Neuronal stem cell (in vitro differentiated cells): Measurements from ENCODE around the gene ALG9.

Experiments used
- DNase-seq: peaks from one replicate; pipeline ENCODE4 v3.0.0-alpha.2; 2013; ENCODE audit warnings: low spot score
- H2AFZ ChIP-seq: one replicate; pipeline ENCODE4 v1.6.1; 2013; ENCODE audit warnings: mild to moderate bottlenecking, low read length, inconsistent platforms
- H2AK5ac ChIP-seq: 2 replicates; pipeline ENCODE4 v1.6.1; 2013; ENCODE audit warnings: low read depth, mild to moderate bottlenecking, inconsistent platforms, low read length, moderate library complexity, mixed read lengths
- H2BK120ac ChIP-seq: 2 replicates; pipeline ENCODE4 v1.6.1; 2013; ENCODE audit warnings: low read depth, mild to moderate bottlenecking, inconsistent platforms, low read length, moderate library complexity, mixed read lengths
- H2BK12ac ChIP-seq: one replicate; pipeline ENCODE4 v1.6.1; 2013; ENCODE audit warnings: low read length, inconsistent platforms
- H2BK15ac ChIP-seq: 2 replicates; pipeline ENCODE4 v1.6.1; 2013; ENCODE audit warnings: mild to moderate bottlenecking, low read length, inconsistent platforms, mixed read lengths
- H2BK5ac ChIP-seq: one replicate; pipeline ENCODE4 v1.6.1; 2013; ENCODE audit warnings: inconsistent platforms, mild to moderate bottlenecking, low read length, moderate library complexity
- H3K14ac ChIP-seq: one replicate; pipeline ENCODE4 v1.6.1; 2013; ENCODE audit warnings: low read length, inconsistent platforms
- H3K18ac ChIP-seq: 2 replicates; pipeline ENCODE4 v1.6.1; 2013; ENCODE audit warnings: low read length, inconsistent platforms
- H3K23ac ChIP-seq: 2 replicates; pipeline ENCODE4 v1.6.1; 2013; ENCODE audit warnings: low read depth, mild to moderate bottlenecking, mixed read lengths, low read length, inconsistent platforms; ENCODE audit not compliant: poor library complexity
- H3K27ac ChIP-seq: replicated peaks from 3 replicates; pipeline ENCODE4 v1.5.1; 2013; ENCODE audit warnings: low read length, inconsistent platforms
- H3K27me3 ChIP-seq, 3 experiments: 2 replicates each; pipeline ENCODE4 v1.6.1; 2013; ENCODE audit warnings: low read length in 3 of 3, mild to moderate bottlenecking in 2 of 3, inconsistent platforms in 1 of 3, low read depth in 1 of 3, mixed read lengths in 1 of 3, moderate library complexity in 1 of 3; ENCODE audit not compliant: control insufficient read depth in 3 of 3, insufficient read depth in 3 of 3
- H3K36me3 ChIP-seq, 2 donors: replicated peaks in 1 of 2; 2 replicates each; pipeline ENCODE4 v1.6.1; 2013; ENCODE audit warnings: low read length in 2 of 2; ENCODE audit not compliant: control insufficient read depth in 2 of 2, insufficient read depth in 2 of 2
- H3K4ac ChIP-seq: 2 replicates; pipeline ENCODE4 v1.6.1; 2013; ENCODE audit warnings: inconsistent platforms, mild to moderate bottlenecking, low read length, moderate library complexity
- H3K4me1 ChIP-seq, 2 donors: 1 replicate in 1 of 2; 2 replicates in 1 of 2; pipeline ENCODE4 v1.6.1; 2013; ENCODE audit warnings: low read length in 2 of 2, low read depth in 1 of 2; ENCODE audit not compliant: control insufficient read depth in 2 of 2, insufficient read depth in 1 of 2
- H3K4me2 ChIP-seq: one replicate; pipeline ENCODE4 v1.6.1; 2013; ENCODE audit warnings: mild to moderate bottlenecking, low read length, inconsistent platforms; ENCODE audit not compliant: insufficient read depth, poor library complexity, severe bottlenecking
- H3K4me3 ChIP-seq, 2 donors: 2 replicates each; pipeline ENCODE4 v1.5.1; 2013; ENCODE audit warnings: low read length in 2 of 2, mild to moderate bottlenecking in 2 of 2, inconsistent platforms in 1 of 2, moderate library complexity in 1 of 2
- H3K79me1 ChIP-seq: one replicate; pipeline ENCODE4 v1.6.1; 2013; ENCODE audit warnings: low read depth, mild to moderate bottlenecking, inconsistent platforms, low read length, moderate library complexity
- H3K9ac ChIP-seq: one replicate; pipeline ENCODE4 v1.6.1; 2013; ENCODE audit warnings: mild to moderate bottlenecking, low read depth, low read length, inconsistent platforms; ENCODE audit not compliant: poor library complexity
- H3K9me3 ChIP-seq, 2 donors: replicated peaks in 1 of 2; 2 replicates each; pipeline versions ENCODE3 to v1.6.1; 2013; ENCODE audit warnings: low read length in 2 of 2, mild to moderate bottlenecking in 2 of 2, inconsistent platforms in 1 of 2, low read depth in 1 of 2, mixed read lengths in 1 of 2, moderate library complexity in 1 of 2; ENCODE audit not compliant: control insufficient read depth in 2 of 2, insufficient read depth in 1 of 2
- H4K8ac ChIP-seq: one replicate; pipeline ENCODE4 v1.6.1; 2013; ENCODE audit warnings: low read depth, mild to moderate bottlenecking, inconsistent platforms, low read length, moderate library complexity
- H4K91ac ChIP-seq: one replicate; pipeline ENCODE4 v1.6.1; 2013; ENCODE audit warnings: low read length, low read depth, mild to moderate bottlenecking, inconsistent platforms; ENCODE audit not compliant: poor library complexity
- WGBS, 2 donors: extraction: QIAGEN DNeasy Blood & Tissue Kit; methylation state at CpG; one replicate each; pipeline ENCODE4 v1.1.7; 2013; ENCODE audit warnings: missing lambda C conversion rate in 2 of 2, mixed read lengths in 1 of 2; ENCODE audit not compliant: insufficient read length in 2 of 2, insufficient replicate concordance in 1 of 2; ENCODE audit errors: extremely low coverage in 2 of 2; 5-methylcytosine and 5-hydroxymethylcytosine counted together

ALG9 gene

GRCh38 chr11:111913031-111913861 lies 41.9 kb upstream of the ALG9 start:
- H3K9me3 ChIP-seq: no peaks in the 10 kb centered on the region
- H2BK120ac ChIP-seq: no peak overlapping the region
- H3K79me1 ChIP-seq: no peaks in the 10 kb centered on the region
- peak overlapping the region; percentile 5 for H3K18ac ChIP-seq
- peak overlapping the region; percentile 4 for H3K23ac ChIP-seq
- H4K8ac ChIP-seq: no peak overlapping the region
- DNase-seq: no peak
- no peak overlapping the region for H3K27ac ChIP-seq
- no peak overlapping the region for H3K9ac ChIP-seq
- H2AK5ac ChIP-seq: peak overlapping the region; percentile 33
- peak overlapping the region; percentile 40 for H2BK15ac ChIP-seq
- H4K91ac ChIP-seq: no peak overlapping the region
- no peaks in the 10 kb centered on the region for H3K36me3 ChIP-seq
- H2BK12ac ChIP-seq: no peak overlapping the region
- no CpG with 5 or more reads among the region's 24 CpGs for WGBS, 2 donors
- no peak overlapping the region for H3K14ac ChIP-seq
- H3K4me1 ChIP-seq: peaks cover 5 to 13% of the 10 kb centered on the region in 2 donors
- H3K27me3 ChIP-seq: no peaks in the 10 kb centered on the region
- H2AFZ ChIP-seq: peak overlapping the region; percentile 53
- no peak overlapping the region for H3K4me2 ChIP-seq
- no peak overlapping the region for H3K4me3 ChIP-seq
- no peak overlapping the region for H2BK5ac ChIP-seq
- H3K4ac ChIP-seq: peak overlapping the region; percentile 17

- WGBS, 2 donors: no CpG with 5 or more reads among the region's 26 CpGs
Measured at GRCh38 chr11:111912535-111912934, 41.2 kb upstream of the ALG9 start, which contains the start of gene HSPB2. HSPB2 (plus strand) TSS chr11:111912734; CDS start chr11:111912830, 96 bp downstream.

GRCh38 chr11:111911563-111912401 lies 40.4 kb upstream of the ALG9 start, which contains the start of gene CRYAB:
CRYAB (minus strand) TSS chr11:111911770; CDS start chr11:111911724, 46 bp downstream.
- peak within 1 kb of the TSS; percentile 65 for H2AK5ac ChIP-seq
- H3K79me1 ChIP-seq: no peaks in the 10 kb centered on the region
- no peak within 1 kb of the TSS for H3K4me3 ChIP-seq
- H3K4me1 ChIP-seq: peaks cover 5 to 13% of the 10 kb centered on the region in 2 donors
- H3K4ac ChIP-seq: no peak within 1 kb of the TSS
- WGBS, 2 donors: no CpG with 5 or more reads among the region's 17 CpGs
- H2BK15ac ChIP-seq: peak within 1 kb of the TSS; percentile 45
- H2AFZ ChIP-seq: peak within 1 kb of the TSS; percentile 89
- no peaks in the 10 kb centered on the region for H3K36me3 ChIP-seq
- H3K4me2 ChIP-seq: no peak within 1 kb of the TSS
- no peaks in the 10 kb centered on the region for H3K27me3 ChIP-seq
- peak within 1 kb of the TSS; percentile 16 for H2BK5ac ChIP-seq
- H3K27ac ChIP-seq: no peak within 1 kb of the TSS
- no peak within 1 kb of the TSS for H4K8ac ChIP-seq
- peak within 1 kb of the TSS; percentile 83 for H3K14ac ChIP-seq
- no peak within 1 kb of the TSS for H3K9ac ChIP-seq
- peak within 1 kb of the TSS; percentile 0 for H3K23ac ChIP-seq
- no peaks in the 10 kb centered on the region for H3K9me3 ChIP-seq
- H2BK12ac ChIP-seq: no peak within 1 kb of the TSS
- DNase-seq: no peak
- no peak within 1 kb of the TSS for H4K91ac ChIP-seq
- peak within 1 kb of the TSS; percentile 74 for H3K18ac ChIP-seq
- no peak within 1 kb of the TSS for H2BK120ac ChIP-seq

More at GRCh38 chr11:111912535-111912934, 41.2 kb upstream of the ALG9 start, which contains the start of gene HSPB2:
- Histone ChIP-seq H4K8ac (no peak within 1 kb of the TSS), H4K91ac (no peak within 1 kb of the TSS), H3K36me3 (no peaks in the 10 kb centered on the region), H3K27me3 (no peaks in the 10 kb centered on the region), H3K27ac (no peak within 1 kb of the TSS), H3K4me3 (no peak within 1 kb of the TSS), H3K14ac (peak within 1 kb of the TSS; percentile 83), H2BK12ac (no peak within 1 kb of the TSS), H3K23ac (peak within 1 kb of the TSS; percentile 4), H3K79me1 (no peaks in the 10 kb centered on the region), H3K9me3 (no peaks in the 10 kb centered on the region), H2BK15ac (peak within 1 kb of the TSS; percentile 45), H3K4me2 (no peak within 1 kb of the TSS), H3K4ac (no peak within 1 kb of the TSS), H2AK5ac (peak within 1 kb of the TSS; percentile 65), H2BK120ac (no peak within 1 kb of the TSS), H3K18ac (peak within 1 kb of the TSS; percentile 74), H2BK5ac (peak within 1 kb of the TSS; percentile 16), H2AFZ (peak within 1 kb of the TSS; percentile 89), H3K9ac (no peak within 1 kb of the TSS), H3K4me1 (peaks cover 5 to 13% of the 10 kb centered on the region in 2 donors)
- DNase-seq: no peak
